ACHN (cell line): ENCODE measurements around the gene PI4KB.
A peak's percentile ranks its signal among the peaks of the same experiment; 100 is the strongest.
"Not testable (repeated sequence)": the region's sequence is repeated elsewhere in the genome, so short reads cannot be mapped to it uniquely, and the experiment has no call there.

Experiments used
- DNase-seq: peaks from one replicate; pipeline ENCODE4 v3.0.0-alpha.2; 2015
- in situ Hi-C: cut with HindIII; loops from 2 replicates; pipeline ENCODE4 v1.10.0; 2017; ENCODE audit warnings: low sequenced_read_pairs, low pct_ligation_motif_present, low pct_unique_long_range_greater_than_20kb

The PI4KB gene

DNA sequence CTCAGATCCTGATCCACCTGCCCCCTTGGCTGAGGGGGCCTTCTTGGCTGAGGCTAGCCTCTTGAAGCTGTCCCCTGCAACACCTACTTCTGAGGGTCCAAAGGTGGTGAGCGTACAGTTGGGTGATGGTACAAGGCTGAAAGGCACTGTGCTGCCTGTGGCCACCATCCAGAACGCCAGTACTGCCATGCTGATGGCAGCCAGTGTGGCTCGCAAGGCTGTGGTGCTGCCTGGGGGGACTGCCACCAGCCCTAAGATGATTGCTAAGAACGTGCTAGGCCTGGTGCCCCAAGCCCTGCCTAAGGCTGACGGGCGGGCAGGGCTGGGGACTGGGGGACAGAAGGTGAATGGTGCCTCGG is 39.9 kb downstream of the PI4KB start:
- DNase-seq = no peak
- in situ Hi-C loops = no loop called here

DNA sequence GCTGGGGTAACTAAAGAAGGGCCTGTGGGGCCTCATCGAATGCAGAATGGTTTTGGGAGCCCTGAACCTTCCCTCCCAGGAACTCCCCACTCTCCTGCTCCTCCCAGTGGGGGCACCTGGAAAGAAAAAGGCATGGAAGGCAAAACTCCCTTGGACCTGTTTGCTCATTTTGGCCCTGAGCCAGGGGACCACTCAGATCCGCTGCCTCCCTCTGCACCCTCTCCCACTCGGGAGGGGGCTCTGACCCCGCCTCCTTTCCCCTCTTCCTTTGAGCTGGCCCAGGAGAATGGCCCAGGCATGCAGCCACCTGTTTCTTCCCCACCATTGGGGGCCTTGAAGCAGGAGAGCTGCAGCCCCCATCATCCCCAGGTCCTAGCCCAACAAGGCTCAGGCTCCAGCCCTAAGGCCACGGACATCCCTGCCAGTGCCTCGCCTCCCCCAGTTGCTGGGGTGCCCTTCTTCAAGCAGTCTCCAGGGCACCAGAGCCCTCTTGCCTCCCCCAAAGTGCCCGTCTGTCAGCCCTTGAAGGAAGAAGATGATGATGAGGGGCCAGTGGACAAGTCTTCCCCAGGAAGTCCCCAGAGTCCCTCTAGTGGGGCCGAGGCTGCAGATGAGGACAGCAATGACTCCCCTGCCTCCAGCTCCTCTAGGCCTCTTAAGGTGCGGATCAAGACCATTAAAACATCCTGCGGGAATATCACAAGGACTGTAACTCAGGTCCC is 40.4 kb downstream of the PI4KB start:
- DNase-seq = no peak
- in situ Hi-C loops = no loop called here

GRCh38 chr1:151284013-151284577 is 43.1 kb downstream of the PI4KB start:
- no peak for DNase-seq
- in situ Hi-C loops = no loop called here

DNA sequence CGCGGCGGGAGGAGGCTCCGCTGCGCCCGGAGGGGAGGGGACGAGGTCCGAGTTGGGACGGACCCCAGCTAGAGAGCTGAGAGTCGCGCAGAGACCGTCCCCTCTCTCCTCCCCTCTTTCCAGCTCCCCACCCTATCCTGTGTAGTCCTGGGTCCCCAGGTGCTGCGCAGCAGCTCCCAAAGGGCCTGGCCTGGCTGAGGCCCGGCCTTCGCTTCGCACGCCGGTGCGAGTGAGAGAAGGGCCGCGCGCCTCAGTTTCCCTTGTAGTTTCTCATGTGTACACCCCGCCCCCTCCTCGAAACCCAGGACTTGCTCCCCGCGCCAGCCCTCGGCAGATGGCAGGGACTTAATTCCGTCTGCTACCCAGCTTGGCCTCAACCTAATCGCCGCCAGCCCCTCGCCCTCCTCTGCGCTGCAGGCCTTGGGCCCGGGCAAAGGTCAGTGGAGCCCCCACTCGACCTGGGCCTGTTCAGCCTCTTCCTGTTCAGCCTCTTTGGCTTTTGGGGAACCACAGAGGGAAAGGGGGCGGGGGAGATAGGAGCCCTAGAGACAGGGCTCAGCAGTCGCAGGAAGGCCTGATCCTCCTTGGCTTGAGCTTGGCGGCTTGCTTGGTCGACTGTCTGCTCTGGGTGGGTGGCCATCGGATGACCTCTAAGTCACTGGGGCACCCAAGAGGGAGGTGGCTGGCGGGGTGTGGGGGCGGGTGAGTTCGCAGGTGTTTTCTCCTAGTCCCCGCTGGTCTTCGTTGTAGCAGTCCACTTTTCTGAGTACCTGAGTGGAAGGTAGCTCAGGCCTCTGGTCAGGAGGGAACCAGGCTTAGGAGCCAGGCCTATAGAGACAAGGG is 44.1 kb downstream of the PI4KB start:
- in situ Hi-C loops = no loop called here
- peak; percentile 29 for DNase-seq

- in situ Hi-C loops = no loop called here
Observed at GRCh38 chr1:151281969-151282882, 45.0 kb downstream of the PI4KB start, which contains the start of gene ZNF687. ZNF687 (plus strand) TSS chr1:151282299; CDS start chr1:151286292, 3,993 bp downstream.

DNA sequence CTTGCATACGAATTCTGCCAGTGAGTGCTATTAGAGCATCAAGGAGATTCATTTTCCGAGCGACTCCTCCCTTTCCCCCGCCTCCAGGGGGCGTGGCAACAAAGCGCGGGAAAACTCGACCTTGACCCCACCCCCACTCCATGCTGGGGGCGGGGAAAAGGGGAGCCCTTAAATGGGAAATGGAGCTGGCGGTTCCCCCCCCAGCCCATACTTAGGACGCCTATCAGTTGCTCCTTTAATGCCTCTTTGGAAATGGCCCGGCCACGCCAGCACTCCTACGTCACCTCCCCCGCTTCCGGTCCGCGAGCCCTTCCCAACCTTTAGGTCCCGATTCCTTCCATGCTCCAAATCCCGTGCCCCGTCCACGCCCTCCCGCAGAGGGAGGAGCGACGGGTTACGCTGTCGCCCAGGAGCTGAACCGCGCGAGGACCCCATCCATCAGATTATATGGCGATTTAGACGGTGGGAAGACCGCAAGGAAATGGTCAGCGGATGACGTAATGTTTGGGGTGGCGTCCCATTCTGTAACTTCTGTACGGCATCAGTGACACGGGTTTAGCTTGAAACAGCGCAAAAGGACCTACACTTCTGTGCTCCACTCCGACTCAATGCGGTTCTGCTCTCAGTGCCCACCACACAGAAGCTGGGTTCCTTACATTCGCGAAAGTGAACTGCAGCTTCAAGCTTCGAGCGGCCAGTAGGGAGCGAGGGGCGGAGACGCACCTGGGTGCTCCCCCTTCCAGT is 45.8 kb downstream of the PI4KB start:
- peak; percentile 98 for DNase-seq
- in situ Hi-C loops = no loop called here

More at GRCh38 chr1:151281969-151282882, 45.0 kb downstream of the PI4KB start, which contains the start of gene ZNF687:
- peak; percentile 100 for DNase-seq

DNA sequence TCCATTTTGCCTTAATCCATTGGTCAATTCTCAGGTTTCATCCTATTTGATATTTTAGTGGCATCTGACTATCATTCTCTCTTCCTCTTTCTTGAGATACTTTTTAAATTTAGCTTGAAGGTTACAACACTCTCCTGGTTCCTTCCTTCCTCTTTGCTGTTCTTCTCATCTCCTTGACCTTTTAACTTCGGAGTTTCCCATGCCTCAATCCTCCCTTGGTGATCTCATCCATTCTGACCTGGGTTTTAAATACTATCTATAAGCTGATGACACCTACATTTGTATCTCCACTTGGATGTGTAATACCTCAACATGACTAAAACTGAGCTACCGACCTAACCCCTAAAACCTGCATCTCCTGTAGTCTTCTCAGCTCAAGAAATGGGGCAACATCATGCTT is 50.0 kb downstream of the PI4KB start:
- in situ Hi-C loops = no loop called here
- DNase-seq = no peak

DNA sequence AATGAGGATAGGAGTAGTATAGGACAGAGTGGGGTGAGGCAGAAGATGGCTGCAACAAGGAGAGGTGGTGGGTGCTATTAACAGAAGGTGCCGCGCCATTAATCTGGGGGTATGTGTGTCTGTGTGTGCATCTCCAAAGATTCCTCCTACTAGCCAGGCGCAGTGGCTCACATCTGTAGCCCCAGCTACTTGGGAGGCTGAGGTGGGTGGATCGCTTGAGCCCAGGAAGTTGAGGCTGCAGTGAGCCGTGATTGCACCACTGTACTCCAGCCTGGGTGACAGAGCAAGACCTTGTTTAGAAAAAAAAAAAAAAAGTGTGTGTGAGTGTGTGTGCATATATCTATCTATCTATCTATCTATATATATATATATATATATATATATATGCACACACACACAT is 51.9 kb downstream of the PI4KB start:
- in situ Hi-C loops, DNase-seq: not testable (repeated sequence)

DNA sequence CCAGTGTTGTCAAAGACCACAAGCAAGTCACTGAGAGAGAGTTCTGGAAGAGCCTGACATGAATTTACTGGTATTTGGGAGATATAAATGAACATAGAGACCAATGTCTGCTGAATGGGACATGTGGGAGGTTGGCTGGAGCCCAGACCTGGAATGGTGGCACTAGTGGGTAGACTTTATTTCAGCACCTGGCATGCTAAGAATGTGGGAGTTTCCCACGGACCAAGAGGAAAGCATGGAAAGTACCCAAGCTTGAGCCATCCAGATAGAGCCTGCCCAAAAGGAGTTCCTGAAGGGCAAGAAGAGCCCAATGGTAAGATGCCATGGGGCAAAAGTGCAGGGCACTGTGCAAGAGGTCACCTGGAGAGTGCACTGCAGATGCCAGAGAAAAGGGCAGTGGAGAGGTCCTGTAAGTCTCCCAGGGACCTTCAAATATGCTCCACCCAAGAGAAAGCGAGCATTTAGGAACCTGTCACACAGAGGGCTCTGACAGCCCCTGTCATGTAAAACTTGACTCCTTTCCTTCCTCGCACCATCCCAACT is 53.2 kb downstream of the PI4KB start:
- no peak for DNase-seq
- in situ Hi-C loops = no loop called here

DNA sequence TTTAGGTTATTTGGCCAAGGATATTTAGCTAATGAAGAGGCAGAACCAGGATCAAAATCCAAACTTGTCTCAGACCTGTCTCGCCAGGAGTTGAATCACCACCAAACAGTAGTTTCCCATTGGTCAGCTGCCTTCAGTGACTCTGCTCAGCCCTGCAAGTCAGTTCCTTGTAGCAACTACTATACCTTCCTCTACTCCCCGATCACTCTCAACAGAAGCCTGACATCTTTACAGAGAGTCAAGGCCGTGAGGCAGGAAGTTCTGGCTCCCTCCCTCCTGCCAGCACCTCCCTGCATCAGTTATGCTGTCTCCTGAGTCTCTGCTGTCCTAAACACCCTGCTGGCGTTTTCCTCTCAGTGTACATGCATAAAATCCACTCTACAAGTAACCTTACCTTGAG is 59.5 kb downstream of the PI4KB start:
- in situ Hi-C loops = no loop called here
- DNase-seq = no peak

GRCh38 chr1:151266821-151267220 is 60.4 kb downstream of the PI4KB start:
- no peak for DNase-seq
- in situ Hi-C loops = no loop called here

- no peak for DNase-seq
- in situ Hi-C loops = no loop called here
Observed at GRCh38 chr1:151266315-151266714, 60.9 kb downstream of the PI4KB start.

DNA sequence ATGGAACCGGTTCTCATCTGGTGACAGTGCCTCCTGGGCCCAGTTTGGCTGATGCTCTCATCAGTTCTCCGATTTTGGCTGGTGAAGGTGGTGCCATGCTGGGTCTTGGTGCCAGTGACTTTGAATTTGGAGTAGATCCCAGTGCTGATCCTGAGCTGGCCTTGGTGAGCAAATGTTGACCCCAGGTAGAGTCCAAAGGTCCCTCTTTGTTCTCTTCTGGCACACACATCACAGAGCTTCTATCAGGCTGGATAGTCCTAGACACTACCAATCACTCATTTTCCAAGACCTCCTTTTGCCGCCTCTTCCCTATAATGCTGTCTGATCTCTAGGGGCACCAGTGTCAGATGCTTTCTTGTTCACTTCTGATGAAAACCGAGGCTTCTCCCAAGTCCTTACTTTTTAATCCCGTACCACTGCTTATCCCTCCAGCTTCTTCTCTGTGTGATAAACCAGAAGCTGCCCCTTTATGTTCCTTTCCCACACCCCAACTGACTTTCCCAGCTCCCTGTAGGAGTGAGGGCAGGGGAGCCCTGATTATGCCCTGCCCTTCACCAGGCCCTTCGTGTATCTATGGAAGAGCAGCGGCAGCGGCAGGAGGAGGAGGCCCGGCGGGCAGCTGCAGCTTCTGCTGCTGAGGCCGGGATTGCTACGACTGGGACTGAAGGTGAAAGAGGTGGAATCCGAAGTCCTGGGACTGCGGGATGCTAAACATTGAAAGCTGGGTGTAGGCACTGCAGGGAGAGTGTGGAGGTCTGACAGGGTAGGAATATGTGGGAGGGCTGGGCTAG is 61.6 kb downstream of the PI4KB start:
- in situ Hi-C loops = no loop called here
- DNase-seq = no peak

DNA sequence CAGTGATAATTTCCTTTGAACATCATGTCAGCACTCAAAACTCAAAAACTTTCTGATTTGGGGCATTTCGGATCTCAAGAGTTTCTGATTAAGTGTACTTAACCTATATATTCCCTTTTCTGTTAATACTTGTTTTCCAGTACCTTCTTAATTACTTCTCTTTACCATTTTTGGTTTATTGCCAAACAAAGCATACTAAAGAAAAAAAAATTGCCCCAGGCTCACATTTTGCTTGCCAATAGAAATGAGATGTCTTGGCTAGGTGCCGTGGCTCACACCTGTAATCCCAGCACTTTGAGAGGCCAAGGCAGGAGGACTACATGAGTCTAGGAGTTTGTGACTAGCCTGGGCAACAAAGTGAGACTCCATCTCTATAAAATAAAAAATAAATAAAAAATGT is 67.9 kb downstream of the PI4KB start:
- in situ Hi-C loops = no loop called here
- no peak for DNase-seq

DNA sequence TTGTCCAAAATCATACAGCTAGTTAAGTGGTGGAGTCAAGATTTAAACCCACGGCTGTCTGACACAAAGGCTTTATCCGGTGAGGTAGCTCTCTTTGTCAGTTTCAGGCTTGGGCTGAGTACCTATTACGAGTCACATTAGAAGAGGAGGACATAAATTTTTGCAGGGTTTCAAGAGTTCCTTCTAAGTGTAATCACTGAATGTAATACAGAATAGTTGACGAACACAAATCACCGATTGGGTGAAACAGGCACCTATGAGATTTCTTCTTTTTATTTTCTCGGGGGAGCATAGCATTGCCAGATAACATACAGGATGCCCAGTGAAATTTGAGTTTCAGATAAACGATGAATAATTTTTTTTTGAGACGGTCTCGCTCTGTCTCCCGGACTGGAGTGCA is 71.8 kb downstream of the PI4KB start:
- in situ Hi-C loops = no loop called here
- DNase-seq = peak; percentile 18

- DNase-seq = peak; percentile 99
- in situ Hi-C loops = no loop called here
Observed at GRCh38 chr1:151254217-151255213, 72.7 kb downstream of the PI4KB start, which contains the start of gene PSMD4. PSMD4 (plus strand) TSS chr1:151254734; CDS start chr1:151254783, 49 bp downstream.
